ENCODE data around the gene PLVAP.

DNA sequence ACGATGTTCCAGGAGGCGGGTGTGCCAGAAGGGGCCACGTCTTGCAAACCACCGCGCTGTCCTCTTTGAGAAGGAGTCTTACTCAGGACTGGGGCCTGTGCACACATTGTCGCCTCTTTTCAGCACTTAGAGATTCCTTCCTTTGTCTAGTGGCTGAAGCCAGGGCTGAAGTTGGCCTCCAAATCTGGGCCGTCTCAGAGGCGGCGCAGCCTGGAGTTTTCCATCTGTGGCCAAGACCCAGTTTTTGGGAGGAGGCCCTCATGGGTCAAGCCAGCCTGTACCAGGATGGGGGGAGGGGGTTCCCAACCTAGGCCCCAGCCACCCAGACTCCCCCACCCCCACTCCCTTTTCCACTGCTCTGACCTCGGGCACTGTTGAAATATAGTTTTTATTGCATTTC lies 54.3 kb downstream of the PLVAP start:
- TF ChIP-seq ZNF219 (CRISPR knock-in tag; IDR thresholded peaks at IDR 0.05; ENCODE audit: borderline replicate concordance) (no peak), NR2C2 (CRISPR knock-in tag; IDR thresholded peaks at IDR 0.05) (no peak), ZNF138 (CRISPR knock-in tag; conservative IDR thresholded peaks at IDR 0.05) (no peak), FOXP1 (CRISPR knock-in tag; IDR thresholded peaks at IDR 0.05; ENCODE audit: borderline replicate concordance) (no peak), SMAD3 (CRISPR knock-in tag; IDR thresholded peaks at IDR 0.05; ENCODE audit: borderline replicate concordance) (no peak), ZNF423 (CRISPR knock-in tag; IDR thresholded peaks at IDR 0.05) (no peak), ELF4 (CRISPR knock-in tag; IDR thresholded peaks at IDR 0.05; ENCODE audit: low read depth) (no peak), ZNF121 (CRISPR knock-in tag; IDR thresholded peaks at IDR 0.05) (no peak)
- TF ChIP-seq, protein P1, sequence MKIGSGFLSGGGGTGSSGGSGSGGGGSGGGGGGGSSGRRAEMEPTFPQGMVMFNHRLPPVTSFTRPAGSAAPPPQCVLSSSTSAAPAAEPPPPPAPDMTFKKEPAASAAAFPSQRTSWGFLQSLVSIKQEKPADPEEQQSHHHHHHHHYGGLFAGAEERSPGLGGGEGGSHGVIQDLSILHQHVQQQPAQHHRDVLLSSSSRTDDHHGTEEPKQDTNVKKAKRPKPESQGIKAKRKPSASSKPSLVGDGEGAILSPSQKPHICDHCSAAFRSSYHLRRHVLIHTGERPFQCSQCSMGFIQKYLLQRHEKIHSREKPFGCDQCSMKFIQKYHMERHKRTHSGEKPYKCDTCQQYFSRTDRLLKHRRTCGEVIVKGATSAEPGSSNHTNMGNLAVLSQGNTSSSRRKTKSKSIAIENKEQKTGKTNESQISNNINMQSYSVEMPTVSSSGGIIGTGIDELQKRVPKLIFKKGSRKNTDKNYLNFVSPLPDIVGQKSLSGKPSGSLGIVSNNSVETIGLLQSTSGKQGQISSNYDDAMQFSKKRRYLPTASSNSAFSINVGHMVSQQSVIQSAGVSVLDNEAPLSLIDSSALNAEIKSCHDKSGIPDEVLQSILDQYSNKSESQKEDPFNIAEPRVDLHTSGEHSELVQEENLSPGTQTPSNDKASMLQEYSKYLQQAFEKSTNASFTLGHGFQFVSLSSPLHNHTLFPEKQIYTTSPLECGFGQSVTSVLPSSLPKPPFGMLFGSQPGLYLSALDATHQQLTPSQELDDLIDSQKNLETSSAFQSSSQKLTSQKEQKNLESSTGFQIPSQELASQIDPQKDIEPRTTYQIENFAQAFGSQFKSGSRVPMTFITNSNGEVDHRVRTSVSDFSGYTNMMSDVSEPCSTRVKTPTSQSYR (CRISPR knock-in tag; IDR thresholded peaks at IDR 0.05): no peak
- TF ChIP-seq, protein P2, sequence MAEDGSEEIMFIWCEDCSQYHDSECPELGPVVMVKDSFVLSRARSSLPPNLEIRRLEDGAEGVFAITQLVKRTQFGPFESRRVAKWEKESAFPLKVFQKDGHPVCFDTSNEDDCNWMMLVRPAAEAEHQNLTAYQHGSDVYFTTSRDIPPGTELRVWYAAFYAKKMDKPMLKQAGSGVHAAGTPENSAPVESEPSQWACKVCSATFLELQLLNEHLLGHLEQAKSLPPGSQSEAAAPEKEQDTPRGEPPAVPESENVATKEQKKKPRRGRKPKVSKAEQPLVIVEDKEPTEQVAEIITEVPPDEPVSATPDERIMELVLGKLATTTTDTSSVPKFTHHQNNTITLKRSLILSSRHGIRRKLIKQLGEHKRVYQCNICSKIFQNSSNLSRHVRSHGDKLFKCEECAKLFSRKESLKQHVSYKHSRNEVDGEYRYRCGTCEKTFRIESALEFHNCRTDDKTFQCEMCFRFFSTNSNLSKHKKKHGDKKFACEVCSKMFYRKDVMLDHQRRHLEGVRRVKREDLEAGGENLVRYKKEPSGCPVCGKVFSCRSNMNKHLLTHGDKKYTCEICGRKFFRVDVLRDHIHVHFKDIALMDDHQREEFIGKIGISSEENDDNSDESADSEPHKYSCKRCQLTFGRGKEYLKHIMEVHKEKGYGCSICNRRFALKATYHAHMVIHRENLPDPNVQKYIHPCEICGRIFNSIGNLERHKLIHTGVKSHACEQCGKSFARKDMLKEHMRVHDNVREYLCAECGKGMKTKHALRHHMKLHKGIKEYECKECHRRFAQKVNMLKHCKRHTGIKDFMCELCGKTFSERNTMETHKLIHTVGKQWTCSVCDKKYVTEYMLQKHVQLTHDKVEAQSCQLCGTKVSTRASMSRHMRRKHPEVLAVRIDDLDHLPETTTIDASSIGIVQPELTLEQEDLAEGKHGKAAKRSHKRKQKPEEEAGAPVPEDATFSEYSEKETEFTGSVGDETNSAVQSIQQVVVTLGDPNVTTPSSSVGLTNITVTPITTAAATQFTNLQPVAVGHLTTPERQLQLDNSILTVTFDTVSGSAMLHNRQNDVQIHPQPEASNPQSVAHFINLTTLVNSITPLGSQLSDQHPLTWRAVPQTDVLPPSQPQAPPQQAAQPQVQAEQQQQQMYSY (CRISPR knock-in tag; IDR thresholded peaks at IDR 0.05): no peak
- TF ChIP-seq, protein P3, sequence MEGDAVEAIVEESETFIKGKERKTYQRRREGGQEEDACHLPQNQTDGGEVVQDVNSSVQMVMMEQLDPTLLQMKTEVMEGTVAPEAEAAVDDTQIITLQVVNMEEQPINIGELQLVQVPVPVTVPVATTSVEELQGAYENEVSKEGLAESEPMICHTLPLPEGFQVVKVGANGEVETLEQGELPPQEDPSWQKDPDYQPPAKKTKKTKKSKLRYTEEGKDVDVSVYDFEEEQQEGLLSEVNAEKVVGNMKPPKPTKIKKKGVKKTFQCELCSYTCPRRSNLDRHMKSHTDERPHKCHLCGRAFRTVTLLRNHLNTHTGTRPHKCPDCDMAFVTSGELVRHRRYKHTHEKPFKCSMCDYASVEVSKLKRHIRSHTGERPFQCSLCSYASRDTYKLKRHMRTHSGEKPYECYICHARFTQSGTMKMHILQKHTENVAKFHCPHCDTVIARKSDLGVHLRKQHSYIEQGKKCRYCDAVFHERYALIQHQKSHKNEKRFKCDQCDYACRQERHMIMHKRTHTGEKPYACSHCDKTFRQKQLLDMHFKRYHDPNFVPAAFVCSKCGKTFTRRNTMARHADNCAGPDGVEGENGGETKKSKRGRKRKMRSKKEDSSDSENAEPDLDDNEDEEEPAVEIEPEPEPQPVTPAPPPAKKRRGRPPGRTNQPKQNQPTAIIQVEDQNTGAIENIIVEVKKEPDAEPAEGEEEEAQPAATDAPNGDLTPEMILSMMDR (IDR thresholded peaks at IDR 0.05): no peak
- TF ChIP-seq, protein P4, sequence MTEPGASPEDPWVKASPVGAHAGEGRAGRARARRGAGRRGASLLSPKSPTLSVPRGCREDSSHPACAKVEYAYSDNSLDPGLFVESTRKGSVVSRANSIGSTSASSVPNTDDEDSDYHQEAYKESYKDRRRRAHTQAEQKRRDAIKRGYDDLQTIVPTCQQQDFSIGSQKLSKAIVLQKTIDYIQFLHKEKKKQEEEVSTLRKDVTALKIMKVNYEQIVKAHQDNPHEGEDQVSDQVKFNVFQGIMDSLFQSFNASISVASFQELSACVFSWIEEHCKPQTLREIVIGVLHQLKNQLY (CRISPR knock-in tag; IDR thresholded peaks at IDR 0.05): no peak
- TF ChIP-seq, protein P5, sequence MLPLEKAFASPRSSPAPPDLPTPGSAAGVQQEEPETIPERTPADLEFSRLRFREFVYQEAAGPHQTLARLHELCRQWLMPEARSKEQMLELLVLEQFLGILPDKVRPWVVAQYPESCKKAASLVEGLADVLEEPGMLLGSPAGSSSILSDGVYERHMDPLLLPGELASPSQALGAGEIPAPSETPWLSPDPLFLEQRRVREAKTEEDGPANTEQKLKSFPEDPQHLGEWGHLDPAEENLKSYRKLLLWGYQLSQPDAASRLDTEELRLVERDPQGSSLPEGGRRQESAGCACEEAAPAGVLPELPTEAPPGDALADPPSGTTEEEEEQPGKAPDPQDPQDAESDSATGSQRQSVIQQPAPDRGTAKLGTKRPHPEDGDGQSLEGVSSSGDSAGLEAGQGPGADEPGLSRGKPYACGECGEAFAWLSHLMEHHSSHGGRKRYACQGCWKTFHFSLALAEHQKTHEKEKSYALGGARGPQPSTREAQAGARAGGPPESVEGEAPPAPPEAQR (CRISPR knock-in tag; IDR thresholded peaks at IDR 0.05): no peak
